GM18870 (cell line): ENCODE data around the gene CYP24A1.
A peak's percentile ranks its signal among the peaks of the same experiment; 100 is the strongest.

Source experiments
- ATAC-seq: cut with Tn5 transposase; IDR thresholded peaks from one replicate; pipeline ENCODE4 v1.9.1; 2021; ENCODE audit warnings: moderate library complexity; ENCODE audit not compliant: unreplicated experiment

Gene CYP24A1

GRCh38 chr20:54115172-54115854 is 58.5 kb downstream of the CYP24A1 start:
- no peak for ATAC-seq

- no peak for ATAC-seq
These were observed 59.7 kb downstream of the CYP24A1 start for GRCh38 chr20:54114109-54114508.

- no peak for ATAC-seq
These were observed 60.2 kb downstream of the CYP24A1 start for GRCh38 chr20:54113566-54113965.

GRCh38 chr20:54112221-54112884 is 61.4 kb downstream of the CYP24A1 start:
- ATAC-seq = no peak

- no peak for ATAC-seq
These were observed 62.3 kb downstream of the CYP24A1 start for GRCh38 chr20:54111460-54111859.

- no peak for ATAC-seq
These were observed 63.3 kb downstream of the CYP24A1 start for GRCh38 chr20:54110457-54110856.

GRCh38 chr20:54110041-54110440 is 63.7 kb downstream of the CYP24A1 start:
- no peak for ATAC-seq

GRCh38 chr20:54108817-54109216 is 65.0 kb downstream of the CYP24A1 start:
- ATAC-seq = no peak

- ATAC-seq = no peak
These were observed 65.5 kb downstream of the CYP24A1 start for GRCh38 chr20:54108326-54108642.

- no peak for ATAC-seq
These were observed 66.0 kb downstream of the CYP24A1 start for GRCh38 chr20:54107600-54108325.

GRCh38 chr20:54107181-54107580 is 66.6 kb downstream of the CYP24A1 start:
- ATAC-seq = no peak

- ATAC-seq = no peak
These were observed 67.6 kb downstream of the CYP24A1 start for GRCh38 chr20:54106162-54106561.

- no peak for ATAC-seq
These were observed 68.1 kb downstream of the CYP24A1 start for GRCh38 chr20:54105653-54106052.

GRCh38 chr20:54104781-54105180 is 69.0 kb downstream of the CYP24A1 start:
- ATAC-seq = no peak

- peak; percentile 10 for ATAC-seq
These were observed 69.8 kb downstream of the CYP24A1 start for GRCh38 chr20:54103762-54104600.
